Spleen (tissue), 11 donors: Measurements from ENCODE around the gene EIF2B5. TPM values are rescaled to one million over a fixed set of nuclear protein-coding genes. Genes with fewer than 3 reads are reported as not detected.
"Not testable (repeated sequence)": the region's sequence is repeated elsewhere in the genome, so short reads cannot be mapped to it uniquely, and the experiment has no call there.

Experiments used
- DNase-seq: peaks from one replicate; pipeline ENCODE4 v3.0.0-alpha.2; 2020
- H3K27ac ChIP-seq, 8 donors: fragments of 200-600 bp; sonication (generic) in 7 of 8; 1 replicate in 4 of 8; 2 replicates in 4 of 8; pipeline versions ENCODE4 v1.5.0 to v1.8.0; 2016 to 2021; ENCODE audit warnings: inconsistent platforms in 4 of 8, mild to moderate bottlenecking in 4 of 8, moderate library complexity in 1 of 8
- H3K27me3 ChIP-seq, 7 donors: fragments of 200-600 bp; sonication (generic) in 6 of 7; replicated peaks in 1 of 7; 1 replicate in 4 of 7; 2 replicates in 3 of 7; pipeline versions ENCODE4 v1.5.0 to v1.8.0; 2016 to 2021; ENCODE audit warnings: inconsistent platforms in 3 of 7, mild to moderate bottlenecking in 1 of 7
- H3K36me3 ChIP-seq, 6 donors: fragments of 200-600 bp; sonication (generic) in 5 of 6; 1 replicate in 4 of 6; 2 replicates in 2 of 6; pipeline versions ENCODE4 v1.5.0 to v1.8.0; 2016 to 2021; ENCODE audit warnings: inconsistent platforms in 2 of 6
- H3K4me1 ChIP-seq, 6 donors: fragments of 200-600 bp; sonication (generic) in 5 of 6; 1 replicate in 3 of 6; 2 replicates in 3 of 6; pipeline versions ENCODE4 v1.5.0 to v1.8.0; 2016 to 2021; ENCODE audit warnings: inconsistent platforms in 3 of 6
- H3K4me3 ChIP-seq, 8 donors: fragments of 200-600 bp; sonication (generic) in 7 of 8; 1 replicate in 4 of 8; 2 replicates in 4 of 8; pipeline versions ENCODE4 v1.5.0 to v1.8.0; 2016 to 2021; ENCODE audit warnings: inconsistent platforms in 4 of 8, mild to moderate bottlenecking in 4 of 8, moderate library complexity in 2 of 8
- H3K9me3 ChIP-seq, 8 donors: fragments of 200-600 bp; sonication (generic) in 7 of 8; 1 replicate in 4 of 8; 2 replicates in 4 of 8; pipeline versions ENCODE4 v1.5.0 to v1.8.0; 2016 to 2021; ENCODE audit warnings: inconsistent platforms in 4 of 8
- CTCF ChIP-seq, 11 experiments: fragments of 200-600 bp in 7 of 11; fragments of 450-650 bp in 4 of 11; sonication (generic) in 4 of 11; IDR thresholded peaks in 8 of 11; conservative IDR thresholded peaks in 3 of 11; 1 replicate in 7 of 11; 2 replicates in 4 of 11; pipeline versions ENCODE4 v1.4.0 to v1.8.0; 2016 to 2021; ENCODE audit warnings: antibody characterized with exemption in 11 of 11, inconsistent platforms in 4 of 11, mild to moderate bottlenecking in 1 of 11
- POLR2A ChIP-seq, 3 donors: fragments of 450-650 bp; IDR thresholded peaks; one replicate each; pipeline ENCODE4 v1.5.1; 2017; ENCODE audit warnings: antibody characterized with exemption in 3 of 3, mild to moderate bottlenecking in 1 of 3
- POLR2AphosphoS5 ChIP-seq, 3 donors: sonication (generic); formaldehyde crosslinking; IDR thresholded peaks; one replicate each; pipeline ENCODE4 v1.5.1; 2017; ENCODE audit warnings: antibody characterized with exemption in 3 of 3
- WGBS, 5 donors: extraction: QIAGEN DNeasy Blood & Tissue Kit in 3 of 5; methylation state at CpG; one replicate each; pipeline versions ENCODE4 v1.1.5 to v1.1.7; 2013 to 2018; 5-methylcytosine and 5-hydroxymethylcytosine counted together
- intact Hi-C: fragments of 100-400 bp; cut with DNase I; formaldehyde crosslinking; loops from one replicate; pipeline ENCODE4 v1.15.0; 2023; ENCODE audit warnings: low total_unique reads
- polyA plus RNA-seq, 3 donors: library from polyadenylated mRNA; stranded (reverse); fragments of 200-250 nt; gene quantifications; one replicate each; pipeline ENCODE4 v1.2.1, GENCODE V29; 2013
- total RNA-seq, 7 donors: library from RNA; depleted of rRNA in 3 of 7; stranded (reverse); fragments of >200 nt in 3 of 7; fragmentation: NEBNext Ultra II Directional in 4 of 7; extraction: Animal tissue kit (Norgen Biotek cat#: 25700) in 4 of 7; gene quantifications; one replicate each; pipeline versions ENCODE4 v1.1.0 to v1.2.1, GENCODE V29; 2016 to 2021
- donor health status: healthy with polysubstance abuse.
- donor health status: DM: no; HTN: no; CAD: no; lungs with moderate emphysema.
- donor health status: DM: no; HTN: no; CAD: no.
- donor health status: Bipolar disorder and iron deficiency.
- donor health status: healthy.
- donor health status: DM: no; HTN: no; CAD: no.
- donor health status: DM: yes; HTN: yes; CAD: no.

EIF2B5 gene
- total and polyA plus RNA-seq, 10 donors = 40.4 to 55.7 (median 47.1) TPM

DNA sequence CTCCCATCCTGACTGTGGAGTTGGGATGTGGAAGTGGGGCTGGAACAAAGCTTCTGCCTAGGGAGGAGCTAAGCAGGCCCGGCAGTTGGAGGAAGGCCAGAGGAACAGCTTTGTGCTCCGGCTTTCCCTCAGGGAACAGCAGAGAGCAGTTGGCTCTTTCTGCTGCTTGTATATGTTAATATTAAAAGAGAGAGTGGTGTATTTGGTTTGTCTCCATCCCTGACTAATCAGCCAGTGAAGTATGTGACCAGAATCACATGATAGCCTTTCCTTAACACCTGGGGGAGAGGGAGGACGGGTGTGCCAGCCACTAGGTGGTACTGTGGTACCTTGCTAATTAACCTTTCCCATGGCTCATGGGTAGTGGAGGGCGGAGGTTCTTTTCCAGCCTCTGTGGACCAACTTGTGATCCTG, 10.0 kb downstream of the EIF2B5 start:
- Histone ChIP-seq H3K4me1 (peaks cover 0 to 15% (median 12%) of the 10 kb centered on the region in 6 donors), H3K27ac (peak overlapping the region in 1 of 8 donors; percentile 21), H3K9me3 (no peaks in the 10 kb centered on the region), H3K27me3 (no peaks in the 10 kb centered on the region), H3K4me3 (no peak overlapping the region), H3K36me3 (peaks cover 8 to 71% (median 63%) of the 10 kb centered on the region in 6 donors)
- TF ChIP-seq CTCF (IDR thresholded peaks at IDR 0.05 in 8 of 11, conservative IDR thresholded peaks at IDR 0.05 in 3 of 11) = peak in 8 of 11 experiments; percentile 20 to 60 (median 45)
- TF ChIP-seq POLR2AphosphoS5 (IDR thresholded peaks at IDR 0.05) = peak in 1 of 3 donors; percentile 38
- TF ChIP-seq POLR2A (IDR thresholded peaks at IDR 0.05) = no peak
- intact Hi-C loops = no loop called here
- peak; percentile 68 for DNase-seq
- 43 to 61% (median 58%) methylated on average over 4 of the region's 4 CpGs for WGBS, 5 donors

DNA sequence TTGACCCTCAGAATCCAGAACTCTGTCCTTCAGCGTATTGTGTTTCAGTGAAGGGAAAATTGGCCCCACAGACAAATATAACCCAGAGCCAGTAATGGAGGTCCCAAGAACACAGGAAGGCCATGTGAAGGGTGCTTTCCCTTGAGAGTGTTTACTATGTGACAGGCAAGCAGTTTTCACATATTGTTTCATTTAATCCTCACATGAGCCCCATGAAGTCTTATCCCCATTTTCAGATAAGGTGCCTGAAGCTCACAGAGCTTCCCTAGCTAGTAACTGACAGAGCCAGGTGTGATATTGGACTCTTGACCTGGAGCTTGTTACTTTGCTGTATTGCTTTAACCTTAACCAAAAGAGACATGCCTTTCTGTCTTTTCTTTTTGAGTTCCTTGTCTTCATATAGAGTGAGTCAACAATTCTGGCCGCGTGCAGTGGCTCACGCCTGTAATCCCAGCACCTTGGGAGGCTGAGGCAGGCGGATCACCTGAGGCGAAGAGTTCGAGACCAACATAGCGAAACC, 10.7 kb downstream of the EIF2B5 start:
- intact Hi-C loops = no loop called here
- 81 to 91% (median 89%) methylated on average over 8 of the region's 8 CpGs for WGBS, 5 donors
- H3K27me3 ChIP-seq = no peaks in the 10 kb centered on the region
- peak overlapping the region in 1 of 8 donors; percentile 21 for H3K27ac ChIP-seq
- DNase-seq = no peak
- no peaks in the 10 kb centered on the region for H3K9me3 ChIP-seq
- peaks cover 8 to 64% (median 56%) of the 10 kb centered on the region in 6 donors for H3K36me3 ChIP-seq
- H3K4me3 ChIP-seq = no peak overlapping the region
- TF ChIP-seq POLR2A (IDR thresholded peaks at IDR 0.05) (no peak), CTCF (IDR thresholded peaks at IDR 0.05 in 8 of 11, conservative IDR thresholded peaks at IDR 0.05 in 3 of 11) (no peak), POLR2AphosphoS5 (IDR thresholded peaks at IDR 0.05) (no peak)
- H3K4me1 ChIP-seq = peaks cover 0 to 15% (median 12%) of the 10 kb centered on the region in 6 donors

GRCh38 chr3:184148076-184148475, 12.9 kb downstream of the EIF2B5 start:
- DNase-seq = no peak
- Histone ChIP-seq H3K4me1 (peaks cover 0 to 15% (median 12%) of the 10 kb centered on the region in 6 donors), H3K36me3 (peaks cover 7 to 41% (median 33%) of the 10 kb centered on the region in 6 donors), H3K9me3 (no peaks in the 10 kb centered on the region), H3K4me3 (no peak overlapping the region), H3K27me3 (no peaks in the 10 kb centered on the region), H3K27ac (no peak overlapping the region)
- 69 to 88% (median 79%) methylated on average over 3 of the region's 3 CpGs for WGBS, 5 donors
- no peak for TF ChIP-seq CTCF (IDR thresholded peaks at IDR 0.05 in 8 of 11, conservative IDR thresholded peaks at IDR 0.05 in 3 of 11)
- no peak for TF ChIP-seq POLR2A (IDR thresholded peaks at IDR 0.05)
- no peak for TF ChIP-seq POLR2AphosphoS5 (IDR thresholded peaks at IDR 0.05)
- intact Hi-C loops = no loop called here

DNA sequence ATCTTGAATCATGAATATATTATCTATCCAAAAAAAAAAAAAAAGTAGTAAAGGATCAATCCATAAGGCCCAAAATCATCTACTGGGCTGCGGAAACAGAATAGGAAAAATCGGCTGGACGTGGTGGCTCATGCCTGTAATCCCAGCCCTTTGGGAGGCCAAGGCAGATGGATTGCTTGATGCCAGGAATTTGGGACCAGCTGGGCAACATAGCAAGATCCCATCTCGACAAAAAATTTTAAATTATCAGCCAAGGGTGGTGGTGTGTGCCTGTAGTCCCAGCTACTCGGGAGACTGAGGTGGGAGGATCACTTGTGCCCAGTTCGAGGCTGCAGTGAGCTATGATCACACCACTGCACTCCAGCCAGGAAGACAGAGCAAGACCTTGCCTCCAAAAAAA, 14.0 kb downstream of the EIF2B5 start:
- Histone ChIP-seq H3K4me3 (no peak overlapping the region), H3K27me3 (no peaks in the 10 kb centered on the region), H3K27ac (no peak overlapping the region), H3K9me3 (no peaks in the 10 kb centered on the region), H3K4me1 (peaks cover 0 to 20% (median 15%) of the 10 kb centered on the region in 6 donors), H3K36me3 (peaks cover 0 to 30% (median 23%) of the 10 kb centered on the region in 6 donors)
- TF ChIP-seq POLR2AphosphoS5 (IDR thresholded peaks at IDR 0.05) (no peak), POLR2A (IDR thresholded peaks at IDR 0.05) (no peak), CTCF (IDR thresholded peaks at IDR 0.05 in 8 of 11, conservative IDR thresholded peaks at IDR 0.05 in 3 of 11) (no peak)
- intact Hi-C loops = no loop called here
- DNase-seq = no peak
- 90 to 98% (median 94%) methylated on average over 6 of the region's 6 CpGs for WGBS, 5 donors

DNA sequence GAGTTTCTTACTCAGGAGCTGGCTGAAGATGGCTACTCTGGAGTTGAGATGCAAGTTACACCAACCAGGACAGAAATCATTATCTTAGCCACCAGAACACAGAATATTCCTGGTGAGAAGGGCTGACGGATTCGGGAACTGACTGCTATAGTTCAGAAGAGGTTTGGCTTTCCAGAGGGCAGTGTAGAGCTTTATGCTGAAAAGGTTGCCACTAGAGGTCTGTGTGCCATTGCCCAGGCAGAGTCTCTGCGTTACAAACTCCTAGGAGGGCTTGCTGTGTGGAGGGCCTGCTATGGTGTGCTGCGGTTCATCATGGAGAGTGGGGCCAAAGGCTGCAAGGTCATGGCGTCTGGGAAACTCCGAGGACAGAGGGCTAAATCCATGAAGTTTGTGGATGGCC, 14.6 kb downstream of the EIF2B5 start:
- peaks cover 0 to 25% (median 15%) of the 10 kb centered on the region in 6 donors for H3K4me1 ChIP-seq
- intact Hi-C loops = loop anchor here (10.0 kb wide), 1 partner anchor 95 kb away; the partner anchor contains the start of genes ALG3 and EEF1AKMT4
- not testable (repeated sequence) for H3K4me3 ChIP-seq, H3K9me3 ChIP-seq, H3K27ac ChIP-seq, H3K27me3 ChIP-seq
- peak; percentile 37 for DNase-seq
- H3K36me3 ChIP-seq = peaks cover 0 to 24% (median 16%) of the 10 kb centered on the region in 6 donors
- 76 to 87% (median 78%) methylated on average over 6 of the region's 6 CpGs for WGBS, 5 donors
